HG02763 (cell line): ENCODE data around the gene IQSEC1.

Experiments used
- ATAC-seq: cut with Tn5 transposase; IDR thresholded peaks from one replicate; pipeline ENCODE4 v1.9.1; 2021; ENCODE audit warnings: mild to moderate bottlenecking, moderate library complexity; ENCODE audit not compliant: unreplicated experiment

The IQSEC1 gene

DNA sequence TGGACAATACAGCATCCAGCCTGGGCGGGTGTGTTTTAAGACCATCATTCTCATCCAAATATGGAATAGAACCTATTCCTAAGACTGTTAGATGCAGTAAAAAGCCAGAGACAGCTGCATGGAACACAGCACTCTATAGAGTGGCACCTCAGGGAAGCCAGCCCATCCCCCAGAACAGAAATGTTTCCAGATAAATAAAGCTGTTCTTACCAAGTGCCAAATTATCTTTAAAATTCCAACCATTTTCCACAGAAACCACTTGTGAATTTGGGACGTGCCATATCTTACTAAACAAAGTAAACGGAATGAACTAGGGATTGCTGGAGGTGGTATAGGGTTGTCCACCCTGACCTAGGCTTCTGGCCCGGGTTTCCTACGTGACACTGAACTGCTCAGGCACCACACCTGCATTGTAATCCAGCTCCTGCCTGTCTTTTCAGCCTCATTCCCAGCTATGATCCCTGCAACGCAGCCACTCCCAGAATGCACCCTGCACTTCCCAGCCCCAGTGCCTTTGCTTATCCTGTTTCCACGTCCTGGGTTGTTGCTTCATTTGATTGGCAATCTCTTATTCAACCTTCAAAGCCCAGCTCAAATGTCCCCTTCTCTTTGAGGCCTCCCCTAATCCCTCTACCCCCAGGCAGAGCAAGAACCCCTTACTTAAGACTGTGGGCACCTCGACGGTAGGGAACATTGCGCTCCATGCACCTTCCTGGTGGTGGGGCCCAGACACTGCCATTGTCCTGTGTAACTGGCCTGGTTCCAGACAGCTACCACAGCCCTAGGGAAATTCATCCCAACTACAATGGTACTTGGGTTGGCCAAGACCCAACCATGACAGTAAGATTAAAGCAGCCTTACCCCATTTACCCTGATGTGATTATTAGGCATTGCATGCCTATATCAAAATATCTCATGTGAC, 100.2 kb downstream of the IQSEC1 start:
- ATAC-seq = no peak

DNA sequence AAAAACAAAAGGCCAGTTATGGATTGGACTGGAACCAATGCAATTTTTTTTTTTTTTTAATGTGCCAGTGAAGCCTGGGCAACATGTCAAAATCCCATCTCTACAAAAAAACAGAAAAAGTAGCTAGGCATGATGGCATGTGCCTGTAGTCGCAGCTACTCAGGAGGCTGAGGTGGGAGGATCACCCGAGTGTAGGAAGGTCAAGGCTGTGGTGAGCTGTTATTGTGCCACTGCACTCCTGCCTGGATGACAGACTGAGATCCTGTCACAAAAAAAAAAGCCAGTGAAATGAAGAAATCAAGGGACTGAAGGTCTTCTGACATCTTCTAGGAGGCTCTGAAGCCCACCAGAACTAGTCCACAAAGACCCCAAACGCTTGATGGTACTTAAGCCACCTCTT, 101.2 kb downstream of the IQSEC1 start:
- ATAC-seq = no peak

DNA sequence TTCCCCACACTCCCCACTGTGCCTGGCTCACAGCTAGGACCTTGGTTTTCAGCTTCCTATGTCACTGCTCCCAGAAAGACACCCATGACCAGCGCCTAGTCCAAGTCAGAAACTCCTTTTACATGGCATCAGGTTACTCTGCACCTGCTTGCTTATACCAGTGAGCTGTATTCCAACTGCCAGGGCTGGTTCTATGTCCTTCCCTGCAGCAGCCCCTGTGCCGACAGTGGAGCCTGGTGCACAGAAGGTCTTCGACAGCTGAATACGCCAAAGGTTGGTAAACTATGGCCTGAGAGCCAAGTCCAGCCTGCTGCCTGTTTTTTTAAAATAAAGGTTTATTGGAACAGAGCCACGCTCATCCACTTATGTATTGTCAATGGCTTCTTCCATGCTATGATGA, 102.5 kb downstream of the IQSEC1 start:
- ATAC-seq = no peak

DNA sequence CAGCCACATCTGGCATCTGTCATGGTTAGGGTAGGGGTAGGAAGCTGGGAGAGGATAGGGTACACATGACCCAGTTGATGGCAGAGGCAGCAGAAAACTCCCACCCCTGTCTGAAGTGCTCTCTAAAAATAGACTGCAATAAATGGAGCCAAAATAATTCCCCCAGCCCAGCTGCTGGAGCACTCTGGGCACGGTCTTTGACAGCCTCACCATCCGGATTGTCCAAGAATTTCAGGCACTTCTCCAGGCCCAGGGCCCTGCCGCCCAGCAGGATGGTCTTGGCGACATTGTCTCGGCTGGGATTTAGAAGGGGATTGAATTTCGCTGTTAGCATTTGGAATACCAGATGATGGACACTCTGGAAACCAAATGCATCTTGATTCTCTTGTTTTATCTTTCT, 103.7 kb downstream of the IQSEC1 start:
- ATAC-seq = no peak

- ATAC-seq = no peak
Measured at GRCh38 chr3:12968541-12968940, 104.7 kb downstream of the IQSEC1 start.

DNA sequence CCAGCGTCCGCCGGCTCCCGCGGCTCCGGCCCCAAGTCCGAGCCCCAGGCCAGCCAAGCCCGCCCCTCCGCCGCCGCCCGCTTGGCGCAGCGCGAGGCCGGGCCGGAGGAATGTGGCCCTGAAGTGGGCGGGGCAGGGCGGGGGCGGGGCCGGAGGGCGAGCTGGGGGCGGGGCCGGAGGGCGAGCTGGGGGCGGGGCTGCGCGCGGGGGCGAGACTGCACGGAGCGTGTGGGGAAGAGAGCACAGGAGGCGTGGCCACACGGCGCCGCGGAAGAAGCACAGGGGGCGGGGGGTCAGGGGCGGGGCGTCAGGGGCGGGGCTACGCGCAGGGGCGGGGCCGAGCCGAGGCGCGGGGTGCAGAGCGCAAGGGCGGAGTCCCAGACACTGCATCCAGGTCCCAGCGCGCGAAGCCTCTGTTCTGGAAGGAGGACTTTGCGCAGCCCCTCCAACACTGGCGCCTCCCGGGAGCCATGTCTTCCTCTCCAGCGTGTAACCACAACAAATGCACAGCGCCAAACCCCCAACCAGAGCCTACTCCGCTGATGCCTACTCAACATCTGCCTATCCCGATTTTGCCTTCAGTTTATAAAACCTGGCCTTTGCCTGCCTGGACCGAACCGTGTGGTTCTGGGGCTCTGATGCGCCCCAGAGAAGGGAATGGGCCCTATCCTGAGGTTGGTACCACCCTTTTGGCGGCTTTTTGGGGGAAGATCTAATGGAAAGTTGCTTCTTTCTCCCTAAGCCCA, 105.5 kb downstream of the IQSEC1 start:
- ATAC-seq = peak; percentile 69

DNA sequence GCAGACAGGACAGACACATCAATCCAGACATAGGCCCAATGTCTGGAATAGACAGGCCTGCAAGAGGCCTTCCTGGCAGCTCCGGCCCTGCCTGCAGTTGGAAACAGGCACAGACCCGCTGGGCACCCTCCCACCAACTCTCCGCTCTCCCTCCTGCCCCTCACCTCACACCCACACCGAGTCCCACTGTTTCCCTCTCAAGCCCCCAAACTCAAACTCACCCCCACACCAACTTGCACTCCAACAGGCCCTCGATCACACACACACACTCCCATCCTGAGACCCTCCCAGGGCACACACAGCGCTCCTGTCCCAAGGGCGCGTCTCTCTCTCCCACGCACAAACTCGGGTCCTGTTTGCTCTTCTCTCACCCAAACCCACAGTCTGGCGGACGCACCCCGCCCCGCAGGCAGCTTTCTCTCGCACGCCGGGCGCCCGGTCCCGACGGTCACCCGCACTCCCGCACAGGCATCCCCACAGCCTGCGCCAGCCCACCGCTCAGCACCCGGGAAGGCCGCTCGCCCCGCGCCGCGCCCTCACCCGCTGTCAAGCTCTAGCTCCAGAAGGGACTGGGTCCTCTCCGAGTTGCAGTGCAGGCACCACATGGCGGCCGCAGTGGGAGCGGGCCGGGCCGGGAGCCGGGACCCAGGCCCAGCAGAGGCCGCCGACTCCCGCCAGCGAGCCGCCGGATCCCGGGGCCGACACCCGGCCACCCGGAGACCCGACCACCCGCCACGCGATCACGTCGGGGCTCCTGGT, 106.2 kb downstream of the IQSEC1 start:
- peak; percentile 15 for ATAC-seq

- ATAC-seq = no peak
Measured at GRCh38 chr3:12965999-12966846, 107.0 kb downstream of the IQSEC1 start.

GRCh38 chr3:12964711-12965612, 108.3 kb downstream of the IQSEC1 start:
- no peak for ATAC-seq

GRCh38 chr3:12963922-12964701, 109.1 kb downstream of the IQSEC1 start:
- ATAC-seq = no peak

- no peak for ATAC-seq
Measured at GRCh38 chr3:12963231-12963896, 109.9 kb downstream of the IQSEC1 start.

GRCh38 chr3:12962292-12962691, 110.9 kb downstream of the IQSEC1 start:
- no peak for ATAC-seq

- ATAC-seq = no peak
Measured at GRCh38 chr3:12961697-12962036, 111.6 kb downstream of the IQSEC1 start.

- ATAC-seq = no peak
Measured at GRCh38 chr3:12961007-12961696, 112.1 kb downstream of the IQSEC1 start.

- no peak for ATAC-seq
Measured at GRCh38 chr3:12960497-12960896, 112.7 kb downstream of the IQSEC1 start.

DNA sequence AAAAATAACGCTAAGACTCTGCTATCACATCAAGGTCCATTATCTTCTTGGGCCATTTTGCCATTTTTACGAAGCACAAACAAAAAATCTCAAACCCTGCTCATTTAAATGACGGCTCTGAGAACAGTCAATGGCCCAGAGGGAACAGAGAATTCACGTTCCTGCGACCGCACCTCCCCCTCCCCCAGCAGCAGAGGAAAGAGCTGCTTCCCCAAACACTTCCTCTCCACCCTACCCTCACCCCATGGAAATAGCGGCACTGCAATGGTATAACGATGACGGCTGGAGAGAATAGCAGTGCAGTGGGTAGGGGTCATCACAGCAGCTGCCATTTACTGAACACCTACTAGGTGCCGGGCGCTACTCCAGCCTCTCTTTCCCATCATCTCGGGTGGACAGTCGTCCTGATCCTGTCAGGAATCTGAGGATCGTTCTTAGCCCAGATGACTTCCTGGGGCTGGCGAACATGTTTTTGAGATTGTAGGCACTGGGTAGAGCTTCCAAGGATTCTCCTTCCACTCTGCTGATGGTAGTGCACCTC, 113.3 kb downstream of the IQSEC1 start:
- ATAC-seq = no peak

DNA sequence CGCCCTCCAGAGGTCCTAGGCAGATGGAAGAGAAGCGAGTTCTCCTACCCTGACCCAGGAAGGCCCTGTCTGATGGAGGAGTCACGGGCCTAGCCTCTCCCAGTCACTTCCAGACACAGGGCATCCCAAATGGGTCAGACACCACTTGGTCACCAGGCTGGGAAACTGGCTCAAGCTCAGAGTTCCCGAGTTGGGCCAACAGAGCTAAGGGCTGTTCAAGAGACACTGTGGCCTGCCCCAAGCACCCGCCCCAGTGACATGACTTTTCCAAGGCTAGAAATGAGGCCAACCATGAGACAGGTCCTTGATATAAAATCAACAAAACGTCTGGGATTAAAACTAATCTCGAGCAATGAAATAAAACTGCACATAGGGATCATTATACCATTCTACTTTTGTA, 113.8 kb downstream of the IQSEC1 start:
- ATAC-seq = no peak
